Measurements from ENCODE around the gene MYO3B.

Gene MYO3B

DNA sequence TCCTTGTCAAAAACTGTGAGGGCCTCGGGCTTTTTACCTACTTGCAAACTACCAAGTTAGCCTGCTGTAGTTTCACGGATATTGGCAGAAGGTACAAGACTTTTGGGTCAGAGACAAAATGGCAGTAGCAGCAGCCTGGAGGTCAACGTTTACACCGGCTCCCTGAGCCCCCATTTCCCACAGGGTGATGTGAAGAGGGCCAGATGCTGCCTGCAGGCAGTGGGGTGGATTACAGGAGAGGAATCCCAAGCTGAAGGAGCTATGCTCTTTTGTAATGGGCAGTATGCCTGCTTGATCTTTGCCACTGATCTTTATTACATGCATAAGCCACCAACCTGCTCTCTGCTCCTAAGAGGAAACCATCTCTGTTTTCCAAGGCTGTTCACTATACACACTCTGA lies 507.6 kb downstream of the MYO3B start:
- no peak overlapping the region for H3K27ac ChIP-seq
- no peak for TF ChIP-seq ZFX (IDR thresholded peaks at IDR 0.05)
- TF ChIP-seq, protein P1, sequence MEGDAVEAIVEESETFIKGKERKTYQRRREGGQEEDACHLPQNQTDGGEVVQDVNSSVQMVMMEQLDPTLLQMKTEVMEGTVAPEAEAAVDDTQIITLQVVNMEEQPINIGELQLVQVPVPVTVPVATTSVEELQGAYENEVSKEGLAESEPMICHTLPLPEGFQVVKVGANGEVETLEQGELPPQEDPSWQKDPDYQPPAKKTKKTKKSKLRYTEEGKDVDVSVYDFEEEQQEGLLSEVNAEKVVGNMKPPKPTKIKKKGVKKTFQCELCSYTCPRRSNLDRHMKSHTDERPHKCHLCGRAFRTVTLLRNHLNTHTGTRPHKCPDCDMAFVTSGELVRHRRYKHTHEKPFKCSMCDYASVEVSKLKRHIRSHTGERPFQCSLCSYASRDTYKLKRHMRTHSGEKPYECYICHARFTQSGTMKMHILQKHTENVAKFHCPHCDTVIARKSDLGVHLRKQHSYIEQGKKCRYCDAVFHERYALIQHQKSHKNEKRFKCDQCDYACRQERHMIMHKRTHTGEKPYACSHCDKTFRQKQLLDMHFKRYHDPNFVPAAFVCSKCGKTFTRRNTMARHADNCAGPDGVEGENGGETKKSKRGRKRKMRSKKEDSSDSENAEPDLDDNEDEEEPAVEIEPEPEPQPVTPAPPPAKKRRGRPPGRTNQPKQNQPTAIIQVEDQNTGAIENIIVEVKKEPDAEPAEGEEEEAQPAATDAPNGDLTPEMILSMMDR (conservative IDR thresholded peaks at IDR 0.05), result no peak

DNA sequence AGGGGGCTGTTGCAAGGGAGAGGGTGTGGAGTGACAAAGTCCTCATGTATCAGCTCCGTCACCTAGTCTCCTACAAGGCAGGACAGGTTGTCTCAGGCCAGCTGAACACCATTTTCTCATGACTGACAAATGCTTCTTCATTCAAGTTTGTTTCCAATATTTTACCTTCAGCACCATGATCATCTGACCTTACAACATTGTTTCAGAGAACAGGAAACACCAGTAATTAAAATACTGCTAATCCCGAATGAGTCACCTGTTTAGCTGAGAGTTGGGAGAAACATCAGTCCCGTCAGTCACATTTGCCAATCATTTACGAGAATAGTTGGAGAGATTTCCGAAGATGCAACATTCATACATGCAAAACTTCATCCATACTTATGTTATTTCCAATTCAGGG lies 511.5 kb downstream of the MYO3B start:
- no peak overlapping the region for H3K27ac ChIP-seq
- TF ChIP-seq, protein P1 (conservative IDR thresholded peaks at IDR 0.05), result no peak
- no peak for TF ChIP-seq ZFX (IDR thresholded peaks at IDR 0.05)

DNA sequence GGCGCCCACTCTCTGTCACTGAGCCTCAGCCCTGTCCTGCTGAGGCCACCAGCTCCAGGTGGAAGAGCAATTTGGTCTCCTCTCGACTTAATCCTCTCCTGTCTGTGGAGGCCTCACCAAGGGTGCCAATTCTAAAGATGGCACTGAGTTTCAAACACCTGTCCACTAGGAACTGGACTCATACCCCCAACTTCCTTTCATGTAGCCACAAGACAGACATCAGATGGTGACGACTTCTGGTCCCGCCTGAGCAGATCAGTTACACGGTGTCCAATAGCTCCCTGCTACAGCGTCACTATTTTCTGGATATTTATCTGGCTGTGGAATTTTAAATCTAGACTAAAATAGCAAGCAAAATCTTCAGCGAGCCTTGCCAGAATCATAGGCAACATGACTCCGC lies 512.7 kb downstream of the MYO3B start:
- H3K27ac ChIP-seq, result no peak overlapping the region
- TF ChIP-seq, protein P1 (conservative IDR thresholded peaks at IDR 0.05), result no peak
- no peak for TF ChIP-seq ZFX (IDR thresholded peaks at IDR 0.05)

DNA sequence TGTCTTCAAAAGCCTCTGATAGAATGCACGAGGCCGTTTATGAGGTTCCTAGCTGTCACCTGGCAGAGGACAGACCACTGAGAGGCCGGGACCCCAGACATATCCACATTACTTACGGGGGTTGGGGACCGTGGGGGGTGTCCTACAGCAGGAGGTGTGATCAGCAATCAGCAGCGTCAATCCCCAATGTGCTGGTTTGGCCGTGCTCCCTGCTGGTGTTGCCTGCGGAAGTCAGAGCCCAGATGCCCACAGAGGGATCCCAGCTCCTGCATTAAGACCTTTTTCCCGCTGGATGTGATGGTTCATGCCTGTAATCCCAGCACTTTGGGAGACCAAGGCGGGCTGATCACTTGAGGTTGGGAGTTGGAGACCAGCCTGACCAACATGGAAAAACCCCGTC lies 516.4 kb downstream of the MYO3B start:
- no peak overlapping the region for H3K27ac ChIP-seq
- TF ChIP-seq, protein P1 (conservative IDR thresholded peaks at IDR 0.05), result no peak
- no peak for TF ChIP-seq ZFX (IDR thresholded peaks at IDR 0.05)

DNA sequence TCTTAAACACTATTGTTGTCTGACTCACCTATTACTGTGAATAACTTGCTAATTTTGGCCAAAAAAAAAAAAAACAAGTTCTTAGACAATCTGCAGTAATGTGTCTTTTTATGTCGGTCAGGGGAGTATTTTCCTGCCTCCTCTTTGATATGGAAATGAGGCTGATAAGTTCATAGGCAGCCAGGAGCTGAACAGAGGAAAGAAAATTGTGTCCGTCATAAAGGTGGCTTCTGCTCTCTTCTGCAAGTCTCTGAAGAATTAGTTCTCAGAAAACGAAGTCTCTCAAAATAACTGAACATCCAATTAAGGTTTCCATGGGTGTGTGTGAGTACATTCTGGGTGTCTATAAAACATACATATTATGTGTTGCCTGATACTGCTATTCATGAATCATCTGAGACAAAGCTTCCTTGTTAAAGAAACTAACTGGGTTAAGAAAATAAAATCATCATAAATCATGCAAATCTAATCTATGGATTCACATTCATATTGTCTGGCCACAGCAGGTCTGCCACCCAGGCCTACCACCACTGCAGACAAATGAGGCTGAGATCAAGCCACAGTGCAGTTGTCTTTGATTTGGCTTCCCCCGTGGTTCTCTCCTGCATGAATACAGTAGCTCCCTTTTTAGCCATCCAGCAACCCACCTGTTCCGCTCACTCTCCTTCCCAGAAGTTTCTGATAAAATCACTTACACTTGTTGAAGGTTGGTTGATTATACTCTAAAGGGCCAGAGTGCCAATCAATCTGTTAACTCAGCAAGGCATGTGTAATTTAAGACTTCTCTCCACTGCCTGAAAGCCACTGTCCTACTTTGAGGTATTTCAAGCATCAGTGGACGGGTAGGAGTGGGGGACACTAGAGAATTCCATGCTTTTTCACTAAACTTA lies 517.8 kb downstream of the MYO3B start:
- no peak overlapping the region for H3K27ac ChIP-seq
- no peak for TF ChIP-seq ZFX (IDR thresholded peaks at IDR 0.05)
- TF ChIP-seq, protein P1 (conservative IDR thresholded peaks at IDR 0.05), result no peak

DNA sequence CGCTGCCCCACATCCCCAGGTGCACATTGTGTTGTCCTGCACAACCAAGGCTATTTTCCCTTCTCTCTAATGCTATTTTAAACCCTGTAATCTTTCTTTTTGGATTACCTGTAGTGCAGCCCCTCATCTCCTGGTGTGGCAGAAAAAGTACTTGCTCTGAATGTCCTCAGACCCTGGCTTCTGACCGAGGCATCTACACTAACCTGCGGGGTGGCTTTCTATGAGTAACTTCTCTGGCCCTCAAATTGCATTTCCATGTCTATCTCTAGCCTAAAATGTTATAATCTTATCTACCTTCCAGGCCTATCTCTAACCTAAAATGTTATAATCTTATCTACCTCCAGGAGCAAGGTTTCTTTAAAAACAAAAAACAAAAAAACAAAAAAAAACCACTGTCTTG lies 519.0 kb downstream of the MYO3B start:
- no peak for TF ChIP-seq ZFX (IDR thresholded peaks at IDR 0.05)
- TF ChIP-seq, protein P1 (conservative IDR thresholded peaks at IDR 0.05), result no peak
- H3K27ac ChIP-seq, result no peak overlapping the region

DNA sequence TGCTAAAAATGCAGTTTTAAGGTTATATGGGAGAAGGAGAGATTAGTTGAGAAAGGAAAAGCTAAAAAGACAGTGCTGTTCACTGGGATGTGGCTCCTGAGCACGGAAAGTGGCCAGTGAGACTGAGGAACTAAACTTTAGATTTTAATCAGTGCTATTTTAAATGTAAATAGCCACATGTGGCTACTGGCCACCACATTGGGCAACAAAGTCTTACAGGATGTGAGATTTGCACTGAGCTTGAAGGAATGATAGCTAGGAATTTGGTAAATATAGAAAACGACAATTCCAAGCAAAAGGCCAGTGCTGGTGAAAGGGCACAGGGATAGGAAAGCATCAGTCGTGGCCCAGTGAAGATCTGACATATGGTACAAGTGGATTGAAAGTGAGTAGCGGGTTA lies 523.1 kb downstream of the MYO3B start:
- TF ChIP-seq, protein P1 (conservative IDR thresholded peaks at IDR 0.05), result no peak
- TF ChIP-seq ZFX (IDR thresholded peaks at IDR 0.05), result no peak
- no peak overlapping the region for H3K27ac ChIP-seq
